Left ventricle myocardium inferior (tissue), 1 donor: ENCODE results near the gene ANKS1B. TPM values are rescaled to one million over a fixed set of nuclear protein-coding genes. Genes with fewer than 3 reads are reported as not detected.
A peak's percentile ranks its signal among the peaks of the same experiment; 100 is the strongest.

Source experiments
- DNase-seq: peaks from one replicate; pipeline ENCODE4 v3.0.0-alpha.2; 2020
- H3K27ac ChIP-seq: fragments of 200-600 bp; replicated peaks from 2 replicates; pipeline ENCODE4 v1.8.0; 2021
- H3K27me3 ChIP-seq: fragments of 200-600 bp; 2 replicates; pipeline ENCODE4 v1.8.0; 2021; ENCODE audit warnings: low read depth
- H3K36me3 ChIP-seq: fragments of 200-600 bp; 2 replicates; pipeline ENCODE4 v1.8.0; 2021
- H3K4me1 ChIP-seq: fragments of 200-600 bp; 2 replicates; pipeline ENCODE4 v1.8.0; 2021
- H3K4me3 ChIP-seq: fragments of 200-600 bp; 2 replicates; pipeline ENCODE4 v1.8.0; 2021; ENCODE audit warnings: mild to moderate bottlenecking, moderate library complexity
- H3K9me3 ChIP-seq: fragments of 200-600 bp; replicated peaks from 2 replicates; pipeline ENCODE4 v1.8.0; 2021
- intact Hi-C: fragments of 100-400 bp; cut with micrococcal nuclease; formaldehyde crosslinking; loops from one replicate; pipeline ENCODE4 v1.11.0; 2022
- long read RNA-seq: library from polyadenylated mRNA; unstranded; transcript quantifications from one replicate; pipeline ENCODE4 v2.0.0, GENCODE V29; 2021
- total RNA-seq: library from RNA; stranded (reverse); fragmentation: NEBNext Ultra II Directional; extraction: Animal tissue kit (Norgen Biotek cat#: 25700); gene quantifications from one replicate; pipeline ENCODE4 v1.2.1, GENCODE V29; 2021
- TF ChIP-seq, protein P1 (sequence below): fragments of 200-600 bp; IDR thresholded peaks from 2 replicates; pipeline ENCODE4 v1.8.0; 2021; ENCODE audit warnings: antibody characterized with exemption, mild to moderate bottlenecking, borderline replicate concordance
- donor health status: DM: no; HTN: yes; CAD: no; lungs with severe emphysema.

Gene ANKS1B
- total RNA-seq, result 1.6 TPM
- long read RNA-seq, result 0 reads

DNA sequence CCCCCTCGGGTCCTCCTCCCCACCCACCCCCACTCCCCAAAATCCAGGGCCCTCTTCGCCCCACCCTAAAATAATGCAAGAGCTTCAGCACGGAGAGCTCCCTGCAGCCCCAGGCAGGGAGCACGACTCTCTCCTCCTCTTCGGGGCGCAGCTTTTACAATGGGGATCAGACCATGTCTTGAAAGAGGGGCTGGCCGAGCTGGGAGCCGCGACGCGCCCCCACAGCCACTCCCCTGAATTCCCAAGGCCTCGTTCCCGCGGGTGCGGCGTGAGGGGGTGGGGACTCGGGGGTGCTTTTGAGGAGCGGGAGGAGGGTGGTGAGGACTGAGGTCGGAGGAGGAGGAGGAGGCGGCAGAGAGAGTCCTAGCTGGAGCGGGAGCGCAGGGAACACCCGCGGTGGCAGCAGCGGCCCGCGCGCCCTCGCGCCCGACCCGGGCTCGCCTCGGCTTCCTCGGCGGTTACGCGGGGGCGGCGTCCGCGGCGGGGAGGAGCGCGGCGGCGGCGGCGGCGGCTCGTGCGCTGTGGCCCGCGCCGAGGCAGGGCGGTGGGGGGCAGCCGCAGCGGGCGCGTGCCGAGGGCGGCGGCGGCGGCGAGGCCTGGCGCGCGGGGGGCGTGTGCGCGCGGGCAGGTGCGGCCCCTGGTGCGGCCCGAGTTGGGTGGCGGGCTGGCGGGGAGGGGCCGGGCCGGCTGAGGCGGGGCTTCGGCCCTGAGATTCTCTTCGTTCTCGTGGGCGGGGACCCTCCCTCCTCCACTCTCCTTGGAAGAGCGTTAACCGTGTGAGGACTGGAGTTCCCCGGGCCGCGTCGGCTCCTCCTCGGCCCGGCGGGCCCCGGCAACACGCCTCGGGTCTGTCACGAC lies at the start of gene ANKS1B:
Gene ANKS1B (minus strand): TSS at position 666 of the 858 bp plus-strand sequence. CDS start 699 bp downstream, outside the sequence.
- H3K4me1 ChIP-seq, result peaks cover 15% of the 10 kb centered on the region
- no peaks in the 10 kb centered on the region for H3K9me3 ChIP-seq
- DNase-seq, result peak; percentile 34
- H3K4me3 ChIP-seq, result peak within 1 kb of the TSS; percentile 68
- intact Hi-C loops, result no loop called here
- TF ChIP-seq, protein P1, sequence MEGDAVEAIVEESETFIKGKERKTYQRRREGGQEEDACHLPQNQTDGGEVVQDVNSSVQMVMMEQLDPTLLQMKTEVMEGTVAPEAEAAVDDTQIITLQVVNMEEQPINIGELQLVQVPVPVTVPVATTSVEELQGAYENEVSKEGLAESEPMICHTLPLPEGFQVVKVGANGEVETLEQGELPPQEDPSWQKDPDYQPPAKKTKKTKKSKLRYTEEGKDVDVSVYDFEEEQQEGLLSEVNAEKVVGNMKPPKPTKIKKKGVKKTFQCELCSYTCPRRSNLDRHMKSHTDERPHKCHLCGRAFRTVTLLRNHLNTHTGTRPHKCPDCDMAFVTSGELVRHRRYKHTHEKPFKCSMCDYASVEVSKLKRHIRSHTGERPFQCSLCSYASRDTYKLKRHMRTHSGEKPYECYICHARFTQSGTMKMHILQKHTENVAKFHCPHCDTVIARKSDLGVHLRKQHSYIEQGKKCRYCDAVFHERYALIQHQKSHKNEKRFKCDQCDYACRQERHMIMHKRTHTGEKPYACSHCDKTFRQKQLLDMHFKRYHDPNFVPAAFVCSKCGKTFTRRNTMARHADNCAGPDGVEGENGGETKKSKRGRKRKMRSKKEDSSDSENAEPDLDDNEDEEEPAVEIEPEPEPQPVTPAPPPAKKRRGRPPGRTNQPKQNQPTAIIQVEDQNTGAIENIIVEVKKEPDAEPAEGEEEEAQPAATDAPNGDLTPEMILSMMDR, result no peak
- peaks cover 40% of the 10 kb centered on the region for H3K27me3 ChIP-seq
- no peaks in the 10 kb centered on the region for H3K36me3 ChIP-seq
- peak within 1 kb of the TSS; percentile 49 for H3K27ac ChIP-seq

DNA sequence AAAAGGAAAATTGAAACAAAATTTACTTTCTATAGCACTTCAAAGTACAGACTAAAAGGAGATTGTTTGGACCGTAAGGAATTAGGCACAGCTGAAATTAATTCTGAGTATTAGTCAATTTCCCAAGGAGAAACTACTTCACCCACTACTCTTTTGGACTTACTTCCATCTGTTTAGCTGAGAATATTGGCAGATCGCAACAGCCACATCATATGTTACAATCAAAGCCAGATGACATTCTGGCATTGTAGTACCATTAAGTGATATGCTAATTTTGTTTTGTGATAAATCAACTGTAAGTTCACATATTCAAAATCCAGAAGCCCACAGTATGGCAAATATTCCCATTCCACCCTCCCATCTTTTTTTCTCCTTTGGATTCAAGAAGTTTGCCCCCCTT lies 47.1 kb upstream of the ANKS1B start:
- TF ChIP-seq, protein P1, result no peak

DNA sequence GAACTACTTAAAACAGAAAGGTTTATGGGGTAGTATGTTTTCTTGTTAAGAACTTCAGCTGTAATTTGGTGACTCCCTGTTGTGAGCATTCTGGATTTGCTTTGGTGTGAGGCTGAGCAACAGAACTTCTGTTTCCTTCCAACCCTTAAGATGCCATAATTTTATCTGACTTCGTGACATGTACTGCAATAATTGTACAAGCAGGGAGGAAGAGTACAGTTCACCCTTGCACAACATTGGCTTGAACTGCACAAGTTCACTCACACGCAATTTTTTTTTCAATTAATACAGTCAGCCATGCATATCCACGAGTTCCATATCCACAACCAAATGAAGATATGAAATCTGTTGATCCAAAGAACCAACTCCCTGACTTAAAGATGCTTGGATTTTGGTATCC lies 42.9 kb upstream of the ANKS1B start:
- no peaks in the 10 kb centered on the region for H3K36me3 ChIP-seq
- no peaks in the 10 kb centered on the region for H3K9me3 ChIP-seq
- no peaks in the 10 kb centered on the region for H3K27me3 ChIP-seq
- H3K27ac ChIP-seq, result no peak overlapping the region
- no peaks in the 10 kb centered on the region for H3K4me1 ChIP-seq
- TF ChIP-seq, protein P1, result no peak
- no peak overlapping the region for H3K4me3 ChIP-seq
- intact Hi-C loops, result no loop called here
- DNase-seq, result no peak

More for the DNA sequence above, 47.1 kb upstream of the ANKS1B start:
- Histone ChIP-seq H3K9me3 (no peaks in the 10 kb centered on the region), H3K27ac (no peak overlapping the region), H3K36me3 (peaks cover 2% of the 10 kb centered on the region), H3K27me3 (no peaks in the 10 kb centered on the region), H3K4me3 (no peak overlapping the region), H3K4me1 (no peaks in the 10 kb centered on the region)
- no peak for DNase-seq
- intact Hi-C loops, result no loop called here

DNA sequence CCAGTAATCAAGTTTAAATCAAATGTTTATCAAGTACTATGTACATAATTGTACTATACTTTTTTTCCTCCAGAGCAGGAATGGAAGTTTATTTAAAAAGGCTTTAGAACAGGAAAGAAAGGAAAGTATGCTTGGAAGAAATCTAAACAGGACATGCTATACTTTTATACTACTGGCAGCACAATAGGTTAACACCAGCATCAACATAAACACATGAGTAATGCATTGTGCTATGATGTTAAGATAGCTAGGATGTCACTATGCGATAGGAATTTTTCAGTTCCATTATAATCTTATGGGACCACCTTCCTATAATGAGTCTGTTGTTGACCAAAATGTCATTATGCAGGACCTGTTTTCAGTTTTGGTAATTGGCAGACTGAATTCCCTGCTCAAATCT lies 41.5 kb upstream of the ANKS1B start:
- intact Hi-C loops, result no loop called here
- H3K9me3 ChIP-seq, result peaks cover 9% of the 10 kb centered on the region
- no peak overlapping the region for H3K4me3 ChIP-seq
- H3K27ac ChIP-seq, result no peak overlapping the region
- H3K4me1 ChIP-seq, result no peaks in the 10 kb centered on the region
- TF ChIP-seq, protein P1, result no peak
- H3K27me3 ChIP-seq, result no peaks in the 10 kb centered on the region
- DNase-seq, result no peak
- no peaks in the 10 kb centered on the region for H3K36me3 ChIP-seq

DNA sequence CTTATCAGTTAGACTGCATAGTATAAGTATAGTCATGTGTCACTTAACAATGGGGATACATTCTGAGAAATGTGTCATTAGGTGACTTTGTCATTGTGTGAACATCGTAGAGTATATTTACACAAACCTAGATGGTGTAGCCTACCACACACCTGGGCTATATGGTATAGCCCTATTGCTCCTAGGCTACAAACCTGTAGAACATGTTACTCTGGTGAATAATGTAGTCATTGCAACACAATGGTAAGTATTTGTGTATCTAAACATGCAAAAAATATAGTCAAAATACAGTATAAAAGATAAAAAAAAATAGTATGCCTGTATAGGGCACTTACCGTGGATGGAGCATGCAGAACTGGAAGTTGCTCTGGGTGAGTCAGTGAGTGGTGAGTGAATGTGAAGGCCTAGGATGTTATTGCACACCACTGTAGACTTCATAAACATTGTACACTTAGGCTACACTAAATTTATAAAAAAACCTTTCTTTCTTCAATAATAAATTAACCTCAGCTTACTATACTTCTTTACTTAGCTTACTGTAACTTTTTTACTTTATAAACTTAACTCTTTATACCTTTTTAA lies 40.3 kb upstream of the ANKS1B start:
- no peaks in the 10 kb centered on the region for H3K27me3 ChIP-seq
- H3K4me1 ChIP-seq, result no peaks in the 10 kb centered on the region
- no peaks in the 10 kb centered on the region for H3K36me3 ChIP-seq
- DNase-seq, result no peak
- peaks cover 9% of the 10 kb centered on the region for H3K9me3 ChIP-seq
- H3K4me3 ChIP-seq, result no peak overlapping the region
- H3K27ac ChIP-seq, result no peak overlapping the region
- TF ChIP-seq, protein P1, result no peak
- intact Hi-C loops, result no loop called here
